Measurements from ENCODE around the gene SHFL.

Gene SHFL

GRCh38 chr19:10085641-10086590 lies at the start of gene SHFL:
Gene SHFL (plus strand): TSS chr19:10086317. CDS start chr19:10086428, 111 bp downstream.
- peak in 51 of 58 donors; percentile 7 to 81 (median 45) for DNase-seq

GRCh38 chr19:10036601-10037071 lies 49.5 kb upstream of the SHFL start:
- no peak for DNase-seq

GRCh38 chr19:10037367-10037766 lies 48.8 kb upstream of the SHFL start:
- no peak for DNase-seq

- no peak for DNase-seq
Measured at GRCh38 chr19:10037809-10038208, 48.3 kb upstream of the SHFL start.

- DNase-seq = no peak
Measured at GRCh38 chr19:10043286-10043927, 42.7 kb upstream of the SHFL start.

GRCh38 chr19:10044390-10044789 lies 41.7 kb upstream of the SHFL start:
- no peak for DNase-seq

GRCh38 chr19:10045371-10045770 lies 40.7 kb upstream of the SHFL start:
- no peak for DNase-seq

- no peak for DNase-seq
Measured at GRCh38 chr19:10049626-10050025, 36.5 kb upstream of the SHFL start.

GRCh38 chr19:10052602-10053360 lies 33.3 kb upstream of the SHFL start:
- DNase-seq = no peak

GRCh38 chr19:10061717-10062310 lies 24.3 kb upstream of the SHFL start:
- no peak for DNase-seq

GRCh38 chr19:10068205-10068604 lies 17.9 kb upstream of the SHFL start:
- DNase-seq = no peak

- DNase-seq = no peak
Measured at GRCh38 chr19:10069046-10069445, 17.1 kb upstream of the SHFL start.

GRCh38 chr19:10070730-10071446 lies 15.2 kb upstream of the SHFL start:
- DNase-seq = no peak

- no peak for DNase-seq
Measured at GRCh38 chr19:10074153-10074552, 12.0 kb upstream of the SHFL start.

- no peak for DNase-seq
Measured at GRCh38 chr19:10076535-10076934, 9.6 kb upstream of the SHFL start.

- DNase-seq = no peak
Measured at GRCh38 chr19:10078329-10078728, 7.8 kb upstream of the SHFL start.

- no peak for DNase-seq
Measured at GRCh38 chr19:10079031-10079453, 7.1 kb upstream of the SHFL start.

GRCh38 chr19:10083911-10084310 lies 2.2 kb upstream of the SHFL start:
- no peak for DNase-seq

- no peak for DNase-seq
Measured at GRCh38 chr19:10084803-10085202, 1.3 kb upstream of the SHFL start.

- peak in 2 of 58 donors; percentile 18 to 48 for DNase-seq
Measured at GRCh38 chr19:10086591-10087192, 575 bp downstream of the SHFL start.

Measured in anterior cingulate cortex (tissue), 58 donors.